GM23338 (cell line): ENCODE data around the gene ZNF579. TPM values are rescaled to one million over a fixed set of nuclear protein-coding genes. Genes with fewer than 3 reads are reported as not detected.

Experiments used
- ATAC-seq: fragments of 200-7000 bp; cut with Tn5 transposase; 3 replicates; pipeline ENCODE4 v1.9.1; 2020
- DNase-seq: peaks from one replicate; pipeline ENCODE4 v3.0.0-alpha.2; 2015; ENCODE audit warnings: low spot score
- H2AFZ ChIP-seq: fragments of 200-600 bp; sonication (generic); 2 replicates; pipeline ENCODE4 v1.8.0; 2016; ENCODE audit warnings: antibody characterized with exemption, mild to moderate bottlenecking, moderate library complexity
- H3F3A ChIP-seq: fragments of 200-600 bp; sonication (generic); replicated peaks from 2 replicates; pipeline ENCODE4 v1.8.0; 2017; ENCODE audit warnings: antibody characterized with exemption, mixed run types, low read depth
- H3K27ac ChIP-seq: fragments of 200-600 bp; sonication (generic); 2 replicates; pipeline ENCODE4 v1.6.1; 2016; ENCODE audit warnings: low read depth
- H3K27me3 ChIP-seq: fragments of 200-600 bp; sonication (generic); 2 replicates; pipeline ENCODE4 v1.8.0; 2016; ENCODE audit warnings: mild to moderate bottlenecking, mixed run types, moderate library complexity; ENCODE audit not compliant: insufficient read depth
- H3K36me3 ChIP-seq: fragments of 200-600 bp; sonication (generic); 2 replicates; pipeline ENCODE4 v1.8.0; 2016; ENCODE audit warnings: mild to moderate bottlenecking; ENCODE audit not compliant: insufficient read depth
- H3K4me1 ChIP-seq: fragments of 200-600 bp; sonication (generic); 2 replicates; pipeline ENCODE4 v1.8.0; 2016; ENCODE audit warnings: mild to moderate bottlenecking, moderate library complexity; ENCODE audit not compliant: insufficient read depth
- H3K4me2 ChIP-seq: fragments of 200-600 bp; sonication (generic); 2 replicates; pipeline ENCODE4 v1.7.1; 2017; ENCODE audit warnings: mixed run types
- H3K4me3 ChIP-seq: fragments of 200-600 bp; sonication (generic); 2 replicates; pipeline ENCODE4 v1.6.1; 2016; ENCODE audit warnings: mixed run types
- H3K79me2 ChIP-seq: fragments of 200-600 bp; sonication (generic); replicated peaks from 2 replicates; pipeline ENCODE4 v1.8.0; 2017; ENCODE audit warnings: mild to moderate bottlenecking; ENCODE audit not compliant: insufficient read depth
- H3K9me2 ChIP-seq: fragments of 200-600 bp; sonication (generic); 2 replicates; pipeline ENCODE4 v1.8.0; 2017; ENCODE audit not compliant: insufficient read depth
- H4K20me1 ChIP-seq: fragments of 200-600 bp; sonication (generic); replicated peaks from 2 replicates; pipeline ENCODE4 v1.8.0; 2017; ENCODE audit warnings: mild to moderate bottlenecking; ENCODE audit not compliant: insufficient read depth
- H3K27ac Mint-ChIP-seq: 2 replicates; pipeline ENCODE4 v1.8.0; 2020; ENCODE audit warnings: inconsistent platforms, mild to moderate bottlenecking, moderate library complexity, mixed read lengths
- H3K27me3 Mint-ChIP-seq: 3 replicates; pipeline ENCODE4 v1.8.0; 2022; ENCODE audit warnings: low read depth, mild to moderate bottlenecking, moderate library complexity, mixed read lengths, inconsistent platforms; ENCODE audit not compliant: insufficient read depth, poor library complexity
- H3K36me3 Mint-ChIP-seq: 3 replicates; pipeline ENCODE4 v1.8.0; 2021; ENCODE audit warnings: low read depth, mild to moderate bottlenecking, inconsistent platforms, moderate library complexity, mixed read lengths
- H3K4me1 Mint-ChIP-seq: 3 replicates; pipeline ENCODE4 v1.8.0; 2020; ENCODE audit warnings: mild to moderate bottlenecking, inconsistent platforms, mixed read lengths
- H3K4me3 Mint-ChIP-seq: 3 replicates; pipeline ENCODE4 v1.8.0; 2021; ENCODE audit warnings: moderate library complexity, mild to moderate bottlenecking, inconsistent platforms, mixed read lengths
- H3K9me3 Mint-ChIP-seq: 3 replicates; pipeline ENCODE4 v1.8.0; 2020; ENCODE audit warnings: moderate library complexity, mild to moderate bottlenecking, inconsistent platforms, mixed read lengths
- CREB1 ChIP-seq: fragments of 250-450 bp; sonication (Bioruptor Pico); IDR thresholded peaks from 2 replicates; pipeline ENCODE4 v1.5.0; 2020; ENCODE audit warnings: low read depth, mild to moderate bottlenecking, moderate library complexity
- EZH2 ChIP-seq: fragments of 200-600 bp; sonication (generic); IDR thresholded peaks from one replicate; pipeline ENCODE4 v1.8.0; 2017; ENCODE audit warnings: antibody characterized with exemption, mild to moderate bottlenecking, low read depth; ENCODE audit not compliant: unreplicated experiment
- EZH2phosphoT487 ChIP-seq: fragments of 200-600 bp; sonication (generic); IDR thresholded peaks from one replicate; pipeline ENCODE4 v1.8.1; 2018; ENCODE audit warnings: antibody characterized with exemption; ENCODE audit not compliant: unreplicated experiment
- JUNB ChIP-seq: IDR thresholded peaks from one replicate; pipeline ENCODE4 v1.6.1; 2016; ENCODE audit warnings: antibody characterized with exemption; ENCODE audit not compliant: unreplicated experiment
- STAT1 ChIP-seq: IDR thresholded peaks from one replicate; pipeline ENCODE4 v1.6.1; 2016; ENCODE audit warnings: antibody characterized with exemption; ENCODE audit not compliant: unreplicated experiment
- ZNF331 ChIP-seq: fragments of 250-450 bp; sonication (Bioruptor Pico); IDR thresholded peaks from 2 replicates; pipeline ENCODE4 v1.5.0; 2020; ENCODE audit warnings: low read depth, mild to moderate bottlenecking, moderate library complexity
- polyA plus RNA-seq: library from polyadenylated mRNA; unstranded; fragments of >200 nt; fragmentation: Nextera tagmentation; extraction: Ambion mirVana; gene quantifications from 2 replicates; pipeline ENCODE4 v1.2.1, GENCODE V29; 2016
- total RNA-seq: library from RNA; depleted of rRNA; stranded (reverse); fragments of >200 nt; shearing (Covaris generic); gene quantifications from 2 replicates; pipeline ENCODE4 v1.2.3, GENCODE V29; 2014
- TF ChIP-seq, protein P1 (sequence below): IDR thresholded peaks from one replicate; pipeline ENCODE4 v1.6.1; 2018; ENCODE audit warnings: antibody characterized with exemption; ENCODE audit not compliant: unreplicated experiment

Gene ZNF579
- total and polyA plus RNA-seq, 2 experiments from 2014 or later = 7.3 to 12.2 TPM

DNA sequence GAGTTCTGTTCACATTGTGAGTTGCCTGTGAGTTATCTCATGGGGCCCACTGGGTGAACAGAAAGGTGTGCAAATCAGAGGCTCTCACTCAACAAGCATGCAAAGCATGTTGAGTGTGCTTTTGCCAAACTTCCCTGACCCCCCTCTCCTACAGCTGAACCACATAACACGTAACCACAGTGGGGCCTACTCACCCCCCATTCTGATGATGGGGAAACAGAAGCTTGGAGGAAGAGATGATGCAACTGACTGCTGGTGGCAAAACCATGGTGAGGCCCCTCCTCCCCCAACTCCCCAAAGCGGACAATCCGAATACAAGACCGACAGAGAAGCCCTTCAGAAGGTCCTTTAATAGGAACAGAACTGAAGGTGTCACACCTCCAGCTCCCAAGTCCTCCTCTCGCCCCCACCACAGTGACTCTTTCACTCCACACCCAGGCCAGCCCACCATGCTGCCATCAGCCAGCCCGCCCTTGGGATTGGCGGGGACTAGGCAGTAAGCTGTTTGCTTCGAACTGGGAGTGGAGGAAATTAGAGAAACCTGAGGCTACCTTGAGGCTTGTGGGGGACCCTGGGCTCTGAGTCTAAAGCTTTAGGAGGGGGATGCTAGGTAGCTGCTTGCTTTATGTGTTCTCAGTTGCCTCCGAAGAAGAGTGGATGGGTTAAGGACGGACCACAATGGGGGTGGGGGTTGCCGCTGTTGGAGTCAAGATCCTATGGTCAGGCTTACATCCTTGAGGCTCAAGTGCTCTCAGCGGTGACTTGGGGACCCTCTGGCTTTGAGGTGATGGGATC lies 40.0 kb upstream of the ZNF579 start:
- no peak overlapping the region; the same call in 1 of the 2 replicates for H3K27ac Mint-ChIP-seq
- no peak overlapping the region for H3K27ac ChIP-seq
- H3K36me3 ChIP-seq = no peaks in the 10 kb centered on the region
- no peak overlapping the region for H3K4me3 Mint-ChIP-seq
- peaks cover 24% of the 10 kb centered on the region for H3K27me3 Mint-ChIP-seq
- H3K36me3 Mint-ChIP-seq = peaks cover 48% of the 10 kb centered on the region
- H3K9me3 Mint-ChIP-seq = peaks cover 5% of the 10 kb centered on the region
- peaks cover 16% of the 10 kb centered on the region; the same call in 2 of the 3 replicates for H3K4me1 Mint-ChIP-seq
- no peak overlapping the region for H3K4me2 ChIP-seq
- H3K4me1 ChIP-seq = no peaks in the 10 kb centered on the region; the same call in 1 of the 2 replicates
- no peak for ATAC-seq
- peaks cover 9% of the 10 kb centered on the region for H3K79me2 ChIP-seq
- peaks cover 5% of the 10 kb centered on the region for H4K20me1 ChIP-seq
- no peaks in the 10 kb centered on the region for H3K9me2 ChIP-seq
- DNase-seq = no peak
- no peak overlapping the region for H3K4me3 ChIP-seq
- TF ChIP-seq EZH2 (no peak), JUNB (no peak), CREB1 (no peak), ZNF331 (CRISPR knock-in tag) (no peak), EZH2phosphoT487 (no peak)
- TF ChIP-seq, protein P1, sequence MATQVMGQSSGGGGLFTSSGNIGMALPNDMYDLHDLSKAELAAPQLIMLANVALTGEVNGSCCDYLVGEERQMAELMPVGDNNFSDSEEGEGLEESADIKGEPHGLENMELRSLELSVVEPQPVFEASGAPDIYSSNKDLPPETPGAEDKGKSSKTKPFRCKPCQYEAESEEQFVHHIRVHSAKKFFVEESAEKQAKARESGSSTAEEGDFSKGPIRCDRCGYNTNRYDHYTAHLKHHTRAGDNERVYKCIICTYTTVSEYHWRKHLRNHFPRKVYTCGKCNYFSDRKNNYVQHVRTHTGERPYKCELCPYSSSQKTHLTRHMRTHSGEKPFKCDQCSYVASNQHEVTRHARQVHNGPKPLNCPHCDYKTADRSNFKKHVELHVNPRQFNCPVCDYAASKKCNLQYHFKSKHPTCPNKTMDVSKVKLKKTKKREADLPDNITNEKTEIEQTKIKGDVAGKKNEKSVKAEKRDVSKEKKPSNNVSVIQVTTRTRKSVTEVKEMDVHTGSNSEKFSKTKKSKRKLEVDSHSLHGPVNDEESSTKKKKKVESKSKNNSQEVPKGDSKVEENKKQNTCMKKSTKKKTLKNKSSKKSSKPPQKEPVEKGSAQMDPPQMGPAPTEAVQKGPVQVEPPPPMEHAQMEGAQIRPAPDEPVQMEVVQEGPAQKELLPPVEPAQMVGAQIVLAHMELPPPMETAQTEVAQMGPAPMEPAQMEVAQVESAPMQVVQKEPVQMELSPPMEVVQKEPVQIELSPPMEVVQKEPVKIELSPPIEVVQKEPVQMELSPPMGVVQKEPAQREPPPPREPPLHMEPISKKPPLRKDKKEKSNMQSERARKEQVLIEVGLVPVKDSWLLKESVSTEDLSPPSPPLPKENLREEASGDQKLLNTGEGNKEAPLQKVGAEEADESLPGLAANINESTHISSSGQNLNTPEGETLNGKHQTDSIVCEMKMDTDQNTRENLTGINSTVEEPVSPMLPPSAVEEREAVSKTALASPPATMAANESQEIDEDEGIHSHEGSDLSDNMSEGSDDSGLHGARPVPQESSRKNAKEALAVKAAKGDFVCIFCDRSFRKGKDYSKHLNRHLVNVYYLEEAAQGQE = no peak
- H2AFZ ChIP-seq = no peak overlapping the region
- H3F3A ChIP-seq = peaks cover 12% of the 10 kb centered on the region
- H3K27me3 ChIP-seq = no peaks in the 10 kb centered on the region

- H3K79me2 ChIP-seq = peaks cover 9% of the 10 kb centered on the region
- no peaks in the 10 kb centered on the region for H3K27me3 ChIP-seq
- H3K9me2 ChIP-seq = no peaks in the 10 kb centered on the region
- Mint-ChIP-seq H3K4me1 (peaks cover 11% of the 10 kb centered on the region; the same call in 2 of the 3 replicates), H3K4me3 (no peak overlapping the region), H3K27ac (no peak overlapping the region), H3K36me3 (peaks cover 51% of the 10 kb centered on the region), H3K27me3 (peaks cover 17% of the 10 kb centered on the region), H3K9me3 (peaks cover 5% of the 10 kb centered on the region)
- H3K4me1 ChIP-seq = no peaks in the 10 kb centered on the region
- H3F3A ChIP-seq = peaks cover 5% of the 10 kb centered on the region; the same call in 1 of the 2 replicates
- peaks cover 5% of the 10 kb centered on the region for H4K20me1 ChIP-seq
- no peak overlapping the region for H2AFZ ChIP-seq
- DNase-seq (no peak), ATAC-seq (no peak)
- no peaks in the 10 kb centered on the region for H3K36me3 ChIP-seq
- TF ChIP-seq STAT1 (no peak), ZNF331 (CRISPR knock-in tag) (no peak), CREB1 (no peak), EZH2 (no peak), JUNB (no peak), EZH2phosphoT487 (no peak)
- TF ChIP-seq, protein P1 = no peak
- H3K4me2 ChIP-seq = no peak overlapping the region
- no peak overlapping the region for H3K4me3 ChIP-seq
- no peak overlapping the region for H3K27ac ChIP-seq
These were observed 38.6 kb upstream of the ZNF579 start for GRCh38 chr19:55619286-55619685.
